ENCODE measurements around the gene RHOH. TPM values are rescaled to one million over a fixed set of nuclear protein-coding genes. Genes with fewer than 3 reads are reported as not detected.
"Not testable (repeated sequence)": the region's sequence is repeated elsewhere in the genome, so short reads cannot be mapped to it uniquely, and the experiment has no call there.

The RHOH gene
- polyA plus RNA-seq, 12 donors: 0.16 to 1.6 (median 0.57) TPM; not detected in 2

- DNase-seq: no peak
Measured at GRCh38 chr4:40258627-40259026, 61.8 kb downstream of the RHOH start.

GRCh38 chr4:40261231-40262076 lies 64.6 kb downstream of the RHOH start:
- DNase-seq: no peak

DNA sequence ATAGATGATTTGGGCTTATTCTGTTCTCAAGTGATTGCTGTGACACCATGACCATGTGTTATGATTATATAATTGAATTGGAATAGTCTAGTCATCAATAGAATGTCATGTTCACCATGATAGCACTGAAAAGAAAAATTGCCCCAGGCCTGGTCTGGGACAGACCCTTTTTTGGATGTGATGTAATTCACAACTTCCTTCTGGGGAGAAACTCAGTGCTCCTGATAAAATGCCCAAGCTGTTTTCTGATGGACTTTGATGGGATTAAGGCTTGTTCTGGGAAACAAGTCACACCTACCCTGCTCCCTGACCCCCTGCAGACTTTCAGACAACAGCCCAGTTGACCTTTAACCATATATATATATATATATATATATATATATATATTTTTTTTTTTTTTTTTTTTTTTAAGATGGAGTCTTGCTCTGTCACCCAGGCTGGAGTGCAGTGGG lies 65.3 kb downstream of the RHOH start:
- DNase-seq: no peak

GRCh38 chr4:40262861-40263260 lies 66.0 kb downstream of the RHOH start:
- DNase-seq: no peak

- no peak for DNase-seq
Measured at GRCh38 chr4:40264497-40264896, 67.7 kb downstream of the RHOH start.

DNA sequence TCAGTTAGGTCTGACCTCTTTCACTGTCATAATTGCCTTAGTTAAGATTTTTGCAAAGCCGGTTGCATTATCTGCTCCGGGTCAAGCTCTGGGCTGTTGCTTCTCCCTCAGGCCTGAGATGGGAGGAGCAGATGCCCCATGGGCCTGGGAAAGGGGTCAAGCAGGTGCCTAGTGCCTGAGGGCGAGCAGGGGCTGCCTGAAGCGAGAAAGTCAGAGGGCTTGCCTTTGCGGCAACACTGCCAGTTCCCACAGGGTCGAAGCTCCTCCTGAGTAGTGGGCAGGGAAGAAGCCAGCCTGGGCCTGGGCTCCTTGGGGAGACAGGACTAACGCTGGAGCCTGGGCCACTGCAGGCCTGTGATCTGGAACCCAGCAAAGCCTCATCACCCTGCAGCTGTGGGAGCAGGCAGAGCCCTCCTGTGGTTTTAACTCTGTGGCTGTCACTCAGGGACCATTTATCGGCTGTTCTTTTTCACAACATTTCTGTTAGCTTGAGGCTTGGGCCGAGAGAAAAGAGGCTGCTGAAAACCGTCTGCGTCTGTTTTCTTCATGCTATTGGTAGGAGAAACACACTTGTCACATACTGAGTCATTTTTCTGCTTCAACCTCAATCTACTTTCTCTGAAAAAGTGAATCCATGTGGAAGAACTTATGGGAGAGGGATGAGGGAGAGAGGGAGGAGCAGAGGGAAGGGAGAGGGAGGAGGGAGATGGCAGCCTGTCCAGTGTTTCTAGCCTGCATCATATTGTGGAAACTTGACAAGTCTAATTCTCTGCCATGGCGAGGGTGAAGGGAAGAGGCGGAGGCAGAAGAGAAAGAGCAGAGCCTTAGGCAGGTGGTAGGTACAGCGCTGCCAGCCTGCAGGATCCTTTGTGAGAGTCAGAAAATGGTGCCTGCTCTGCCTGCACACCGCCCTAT lies 68.4 kb downstream of the RHOH start:
- no peak for DNase-seq

GRCh38 chr4:40265910-40266274 lies 69.1 kb downstream of the RHOH start:
- no peak for DNase-seq

GRCh38 chr4:40269133-40269532 lies 72.3 kb downstream of the RHOH start:
- DNase-seq: no peak

- no peak for DNase-seq
Measured at GRCh38 chr4:40270609-40271008, 73.8 kb downstream of the RHOH start.

GRCh38 chr4:40275065-40275730 lies 78.4 kb downstream of the RHOH start:
- DNase-seq: no peak

DNA sequence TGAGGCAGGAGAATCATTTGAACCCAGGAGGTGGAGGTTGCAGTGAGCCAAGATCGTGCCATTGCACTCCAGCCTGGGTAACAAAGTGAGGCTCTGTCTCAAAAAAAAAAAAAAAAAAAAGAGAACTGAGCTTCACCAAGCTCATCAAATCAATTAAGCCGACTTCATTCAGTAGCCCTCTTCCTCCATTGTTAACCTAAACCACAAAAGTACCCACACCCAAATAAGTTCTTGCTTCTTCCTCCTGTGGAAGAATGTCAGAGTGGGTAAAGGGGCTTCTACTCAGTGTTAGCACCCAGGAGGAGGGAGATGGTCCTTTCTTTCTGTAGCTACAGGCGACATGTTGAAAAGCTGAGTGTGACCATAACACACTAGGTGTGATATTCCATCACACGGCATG lies 79.7 kb downstream of the RHOH start:
- DNase-seq: no peak

DNA sequence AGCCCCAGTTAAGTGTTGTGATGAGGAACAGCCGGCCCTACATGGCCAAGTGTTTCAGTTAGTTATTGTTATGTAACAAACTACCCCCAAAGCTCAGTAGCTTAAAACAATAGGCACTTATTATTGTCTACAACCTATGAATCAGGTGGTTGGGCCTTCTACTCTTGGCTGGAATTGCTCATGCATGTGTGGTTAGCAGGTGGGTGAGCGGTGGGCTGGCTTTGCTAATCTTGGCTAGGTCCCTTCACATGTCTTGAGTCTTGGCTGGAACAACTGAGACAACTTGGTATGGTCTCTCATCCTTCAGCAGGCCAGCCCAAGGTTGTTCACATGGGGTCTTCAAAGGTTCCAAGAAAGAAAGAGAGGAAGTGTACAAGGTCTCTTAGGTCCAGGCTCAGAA lies 83.8 kb downstream of the RHOH start:
- DNase-seq: no peak

DNA sequence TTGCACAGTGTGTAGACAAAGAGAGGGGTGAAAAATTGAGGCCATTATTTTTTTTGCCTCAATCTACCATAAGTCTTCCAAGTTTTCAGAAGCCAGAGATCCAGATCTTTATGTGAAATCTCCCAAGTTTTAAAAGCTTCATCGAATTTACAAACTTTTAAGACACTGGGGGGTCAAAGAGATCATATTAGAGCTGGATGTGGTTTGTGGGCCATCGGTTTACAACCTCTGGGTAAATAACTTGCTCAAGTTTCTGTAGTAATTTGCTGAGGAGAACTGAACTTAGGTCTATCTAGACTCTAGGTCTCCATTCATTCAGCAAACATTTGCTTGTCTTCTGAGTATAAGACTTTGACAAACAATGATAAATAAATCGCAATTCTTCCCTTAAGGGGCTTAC lies 84.3 kb downstream of the RHOH start:
- no peak for DNase-seq

GRCh38 chr4:40281913-40282312 lies 85.1 kb downstream of the RHOH start:
- no peak for DNase-seq

- DNase-seq: not testable (repeated sequence)
Measured at GRCh38 chr4:40282857-40283256, 86.0 kb downstream of the RHOH start.

GRCh38 chr4:40283413-40283812 lies 86.6 kb downstream of the RHOH start:
- DNase-seq: no peak

- DNase-seq: no peak
Measured at GRCh38 chr4:40283968-40284367, 87.1 kb downstream of the RHOH start.

DNA sequence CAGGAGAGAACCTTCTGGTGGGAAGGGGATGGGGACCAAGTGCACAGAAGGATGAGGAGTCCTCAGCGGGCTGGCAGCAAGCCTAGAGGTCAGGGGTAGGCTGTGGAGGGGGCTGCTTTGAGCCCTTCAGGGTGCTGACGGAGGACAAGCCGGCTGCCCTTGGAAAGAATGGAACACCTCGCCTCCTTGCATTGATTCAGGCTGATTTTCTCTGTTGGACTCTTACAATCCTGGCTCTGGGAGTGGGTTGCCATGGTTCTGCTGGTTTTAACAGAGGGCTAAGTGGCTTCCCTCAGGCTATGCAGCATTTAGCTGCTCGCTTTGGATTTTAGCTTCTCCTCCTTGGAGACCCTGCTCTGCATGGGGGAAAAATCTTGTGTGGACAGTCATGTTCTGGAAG lies 88.9 kb downstream of the RHOH start:
- no peak for DNase-seq

DNA sequence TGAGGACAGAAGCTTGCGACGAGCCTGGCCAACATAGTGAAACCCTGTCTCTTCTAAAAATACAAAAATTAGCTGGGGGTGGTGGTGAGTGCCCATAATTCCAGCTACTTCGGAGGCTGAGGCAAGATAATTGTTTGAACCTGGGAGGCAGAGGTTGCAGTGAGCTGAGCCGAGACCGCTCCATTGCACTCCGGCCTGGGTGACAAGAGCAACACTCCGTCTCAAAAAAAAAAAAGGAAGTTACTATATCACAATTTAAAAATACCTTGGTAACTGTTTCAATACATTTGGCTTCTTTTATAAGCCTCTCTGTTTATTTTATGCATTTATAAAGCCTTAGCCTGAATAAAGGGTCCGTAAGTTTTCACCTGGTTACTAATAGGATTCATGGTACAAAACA lies 91.7 kb downstream of the RHOH start:
- no peak for DNase-seq

DNA sequence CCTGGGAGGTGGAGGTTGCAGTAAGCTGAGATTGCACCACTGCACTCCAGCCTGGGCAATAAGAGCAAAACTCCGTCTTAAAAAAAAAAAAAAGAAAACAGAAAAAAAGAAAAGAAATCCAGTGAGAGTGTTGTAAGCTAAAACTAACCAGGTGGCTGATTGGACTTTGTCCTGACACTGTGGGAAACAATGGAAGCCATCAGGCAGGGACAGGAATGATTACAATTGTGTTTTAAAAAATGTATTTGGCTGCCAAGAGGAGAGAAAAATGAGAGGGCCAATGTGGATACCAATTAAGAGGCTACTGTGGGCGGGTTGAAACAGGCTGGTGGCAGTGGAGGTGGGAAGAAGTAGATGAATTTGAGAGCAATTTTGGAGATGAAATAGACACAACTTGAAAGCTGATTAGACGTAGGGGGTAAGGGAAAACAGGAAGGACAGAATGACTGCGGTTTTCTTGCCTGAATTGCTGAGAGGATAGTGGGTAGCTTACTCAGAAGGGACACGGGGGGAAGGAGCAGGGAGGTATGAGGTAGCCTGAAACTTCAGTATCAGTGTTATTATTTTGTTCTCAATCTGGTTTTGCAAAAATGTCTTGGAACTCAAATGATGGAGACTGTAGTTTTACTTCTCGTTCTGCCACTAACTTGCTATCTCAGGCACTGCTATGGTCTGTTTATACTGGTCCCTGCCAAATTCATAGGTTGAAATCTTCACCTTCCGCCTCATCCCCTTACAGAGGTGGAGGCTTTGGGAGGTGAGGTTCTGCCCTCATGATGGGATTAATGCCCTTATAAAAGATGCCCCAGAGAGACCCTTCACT lies 92.7 kb downstream of the RHOH start:
- DNase-seq: no peak

DNA sequence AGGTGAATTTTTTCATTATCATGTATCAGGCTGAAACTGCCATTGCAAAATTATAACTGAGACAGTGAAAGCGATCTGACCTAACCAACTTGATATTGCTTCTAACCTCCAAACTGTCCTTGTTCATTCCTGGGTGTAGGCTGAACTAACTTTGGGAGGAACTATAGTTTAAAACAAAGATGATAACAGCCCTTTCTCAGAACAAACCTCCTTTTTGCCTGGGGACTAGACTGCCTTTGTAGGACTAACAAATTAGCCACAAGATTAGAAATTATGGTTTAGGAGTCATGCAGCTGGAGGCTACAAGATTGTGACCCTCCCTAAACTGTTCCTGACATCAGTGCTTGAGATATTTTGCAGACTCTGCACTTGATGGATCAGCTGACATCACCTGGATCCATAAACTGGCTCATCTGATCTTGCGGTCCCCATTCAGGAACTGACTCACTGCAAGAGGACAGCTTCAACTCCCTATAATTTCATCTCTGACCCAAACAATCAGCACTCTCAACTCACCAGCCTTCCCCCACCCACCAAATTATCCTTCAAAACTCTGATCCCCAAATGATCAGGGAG lies 93.9 kb downstream of the RHOH start:
- not testable (repeated sequence) for DNase-seq
